ENCODE data around the gene PRKAB1. TPM values are rescaled to one million over a fixed set of nuclear protein-coding genes. Genes with fewer than 3 reads are reported as not detected.

PRKAB1 gene
- total and polyA plus RNA-seq, 7 donors, result 18.5 to 52.5 (median 31.4) TPM

DNA sequence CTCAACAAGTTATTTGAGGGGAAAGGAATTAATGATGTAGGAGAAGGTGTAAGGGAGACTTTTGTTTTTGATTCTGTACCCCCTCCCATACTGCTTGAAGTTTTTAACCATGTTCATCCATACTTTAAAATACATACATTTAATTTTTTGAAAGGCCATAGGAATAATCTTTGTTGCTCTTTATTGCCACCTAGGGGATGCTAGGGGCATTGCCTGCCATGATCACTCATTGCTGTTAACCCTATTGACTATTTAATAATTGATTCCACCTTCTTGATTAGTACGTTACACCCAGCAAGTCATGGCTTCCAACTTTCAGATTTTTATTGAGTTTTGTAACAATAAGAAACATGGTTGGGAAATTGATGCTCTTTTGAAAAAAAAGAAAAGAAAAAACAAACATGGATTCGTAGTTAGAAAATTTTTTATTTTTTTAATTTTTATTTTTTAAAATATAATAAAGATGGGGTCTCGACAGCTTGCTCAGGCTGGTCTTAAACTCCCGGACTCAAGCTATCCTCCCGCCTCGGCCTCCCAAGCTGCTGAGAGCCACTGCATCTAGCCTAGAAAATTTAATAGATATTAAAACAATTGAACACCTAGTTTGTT is 8.5 kb upstream of the PRKAB1 start:
- 51 to 54% methylated on average over 6 of the region's 6 CpGs for WGBS, 2 donors
- peaks cover 0 to 2% (median under 1%) of the 10 kb centered on the region in 4 donors for H3K9me3 ChIP-seq
- H3K4me3 ChIP-seq, result no peak overlapping the region
- intact Hi-C loops (cut with DNase I), result no loop called here
- no peaks in the 10 kb centered on the region for H3K36me3 ChIP-seq
- H3K27ac ChIP-seq, result no peak overlapping the region
- no peak for DNase-seq
- H3K27me3 ChIP-seq, result no peaks in the 10 kb centered on the region
- H3K4me1 ChIP-seq, result no peaks in the 10 kb centered on the region
- TF ChIP-seq EP300 (IDR thresholded peaks at IDR 0.05) (no peak), POLR2A (IDR thresholded peaks at IDR 0.05) (no peak), POLR2AphosphoS5 (IDR thresholded peaks at IDR 0.05) (no peak)
- TF ChIP-seq, protein P1, sequence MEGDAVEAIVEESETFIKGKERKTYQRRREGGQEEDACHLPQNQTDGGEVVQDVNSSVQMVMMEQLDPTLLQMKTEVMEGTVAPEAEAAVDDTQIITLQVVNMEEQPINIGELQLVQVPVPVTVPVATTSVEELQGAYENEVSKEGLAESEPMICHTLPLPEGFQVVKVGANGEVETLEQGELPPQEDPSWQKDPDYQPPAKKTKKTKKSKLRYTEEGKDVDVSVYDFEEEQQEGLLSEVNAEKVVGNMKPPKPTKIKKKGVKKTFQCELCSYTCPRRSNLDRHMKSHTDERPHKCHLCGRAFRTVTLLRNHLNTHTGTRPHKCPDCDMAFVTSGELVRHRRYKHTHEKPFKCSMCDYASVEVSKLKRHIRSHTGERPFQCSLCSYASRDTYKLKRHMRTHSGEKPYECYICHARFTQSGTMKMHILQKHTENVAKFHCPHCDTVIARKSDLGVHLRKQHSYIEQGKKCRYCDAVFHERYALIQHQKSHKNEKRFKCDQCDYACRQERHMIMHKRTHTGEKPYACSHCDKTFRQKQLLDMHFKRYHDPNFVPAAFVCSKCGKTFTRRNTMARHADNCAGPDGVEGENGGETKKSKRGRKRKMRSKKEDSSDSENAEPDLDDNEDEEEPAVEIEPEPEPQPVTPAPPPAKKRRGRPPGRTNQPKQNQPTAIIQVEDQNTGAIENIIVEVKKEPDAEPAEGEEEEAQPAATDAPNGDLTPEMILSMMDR (IDR thresholded peaks at IDR 0.05), result peak; percentile 27 to 92 (median 54)

DNA sequence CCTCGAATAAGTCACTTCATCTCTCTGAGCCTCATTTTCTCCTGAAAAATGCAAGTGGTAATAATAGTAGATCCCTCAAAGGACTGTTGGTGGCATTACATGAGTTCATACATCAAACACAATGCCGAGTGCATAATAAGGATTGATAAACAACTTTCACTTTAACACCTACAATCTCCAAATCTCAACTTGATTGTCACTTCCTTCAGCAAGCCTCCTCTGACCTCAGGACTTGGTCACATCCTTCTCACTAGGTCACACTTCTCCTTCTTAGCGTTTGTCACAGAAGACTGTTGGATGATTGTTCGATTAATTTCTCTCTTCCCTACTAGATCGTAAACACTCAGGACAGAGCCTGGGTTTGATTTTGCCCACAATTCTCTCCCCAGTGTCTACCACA is 7.9 kb upstream of the PRKAB1 start:
- no peaks in the 10 kb centered on the region for H3K9me3 ChIP-seq
- H3K36me3 ChIP-seq, result no peaks in the 10 kb centered on the region
- no peak for DNase-seq
- intact Hi-C loops (cut with DNase I), result no loop called here
- WGBS, 2 donors, result 77 to 80% methylated on average over 5 of the region's 5 CpGs
- no peaks in the 10 kb centered on the region for H3K27me3 ChIP-seq
- no peak overlapping the region for H3K27ac ChIP-seq
- TF ChIP-seq, protein P1 (IDR thresholded peaks at IDR 0.05), result no peak
- TF ChIP-seq POLR2AphosphoS5 (IDR thresholded peaks at IDR 0.05), result no peak
- no peak for TF ChIP-seq EP300 (IDR thresholded peaks at IDR 0.05)
- no peak for TF ChIP-seq POLR2A (IDR thresholded peaks at IDR 0.05)
- H3K4me3 ChIP-seq, result no peak overlapping the region
- no peaks in the 10 kb centered on the region for H3K4me1 ChIP-seq

DNA sequence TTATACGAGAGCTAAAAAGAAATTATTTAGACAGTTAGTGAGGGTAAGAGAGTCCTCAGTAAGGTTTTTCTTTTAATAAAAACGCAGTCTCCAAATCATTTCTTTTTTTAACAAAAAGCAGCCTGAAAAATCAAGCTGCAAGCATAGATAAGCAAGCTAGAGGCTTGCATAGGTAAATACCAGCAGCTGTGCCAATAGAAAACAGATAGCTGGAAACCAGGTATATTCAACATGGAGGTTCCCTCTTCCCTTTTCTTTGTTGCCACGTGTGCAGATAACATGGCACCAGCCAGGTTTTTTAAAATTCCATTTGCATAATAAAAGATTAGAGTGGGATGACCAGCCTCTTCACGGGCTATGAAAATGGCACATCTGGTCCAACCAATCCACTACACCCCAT is 6.1 kb upstream of the PRKAB1 start:
- TF ChIP-seq POLR2A (IDR thresholded peaks at IDR 0.05), result no peak
- TF ChIP-seq POLR2AphosphoS5 (IDR thresholded peaks at IDR 0.05), result no peak
- 75 to 80% methylated on average over 4 of the region's 4 CpGs for WGBS, 2 donors
- Histone ChIP-seq H3K9me3 (no peaks in the 10 kb centered on the region), H3K27ac (no peak overlapping the region), H3K36me3 (no peaks in the 10 kb centered on the region), H3K4me3 (no peak overlapping the region), H3K27me3 (no peaks in the 10 kb centered on the region), H3K4me1 (peaks cover 0 to 4% (median 2%) of the 10 kb centered on the region in 4 donors)
- intact Hi-C loops (cut with DNase I), result no loop called here
- DNase-seq, result no peak

DNA sequence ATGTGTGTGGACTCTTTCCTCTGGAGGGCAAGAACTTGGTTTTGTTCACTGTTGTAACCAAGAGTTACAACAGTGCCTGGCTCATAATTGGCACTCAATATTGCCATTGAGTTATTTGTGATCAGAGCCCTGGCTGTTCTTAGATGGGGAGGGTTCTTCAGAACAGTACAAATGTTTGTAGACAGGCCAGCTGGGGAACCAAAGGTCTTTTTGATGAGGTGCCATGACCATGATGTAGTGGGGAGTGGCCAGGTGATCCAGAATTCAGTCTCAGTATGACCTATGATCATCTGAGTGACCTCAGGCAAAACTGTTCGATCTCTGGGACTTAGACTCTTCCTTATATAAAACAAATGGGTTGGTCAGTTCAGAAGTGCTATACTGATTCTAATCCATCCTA is 3.3 kb upstream of the PRKAB1 start:
- Histone ChIP-seq H3K27me3 (no peaks in the 10 kb centered on the region), H3K9me3 (no peaks in the 10 kb centered on the region), H3K36me3 (no peaks in the 10 kb centered on the region), H3K27ac (no peak overlapping the region), H3K4me3 (no peak overlapping the region), H3K4me1 (peaks cover 0 to 20% (median 17%) of the 10 kb centered on the region in 4 donors)
- WGBS, 2 donors, result 73 to 89% methylated on average over 1 of the region's 1 CpG
- intact Hi-C loops (cut with DNase I), result loop anchor here (5.0 kb wide), 1 partner anchor 1287 kb away; the partner anchor contains the start of gene SUDS3
- no peak for DNase-seq
- TF ChIP-seq, protein P1 (IDR thresholded peaks at IDR 0.05), result no peak
- no peak for TF ChIP-seq POLR2AphosphoS5 (IDR thresholded peaks at IDR 0.05)
- no peak for TF ChIP-seq POLR2A (IDR thresholded peaks at IDR 0.05)

DNA sequence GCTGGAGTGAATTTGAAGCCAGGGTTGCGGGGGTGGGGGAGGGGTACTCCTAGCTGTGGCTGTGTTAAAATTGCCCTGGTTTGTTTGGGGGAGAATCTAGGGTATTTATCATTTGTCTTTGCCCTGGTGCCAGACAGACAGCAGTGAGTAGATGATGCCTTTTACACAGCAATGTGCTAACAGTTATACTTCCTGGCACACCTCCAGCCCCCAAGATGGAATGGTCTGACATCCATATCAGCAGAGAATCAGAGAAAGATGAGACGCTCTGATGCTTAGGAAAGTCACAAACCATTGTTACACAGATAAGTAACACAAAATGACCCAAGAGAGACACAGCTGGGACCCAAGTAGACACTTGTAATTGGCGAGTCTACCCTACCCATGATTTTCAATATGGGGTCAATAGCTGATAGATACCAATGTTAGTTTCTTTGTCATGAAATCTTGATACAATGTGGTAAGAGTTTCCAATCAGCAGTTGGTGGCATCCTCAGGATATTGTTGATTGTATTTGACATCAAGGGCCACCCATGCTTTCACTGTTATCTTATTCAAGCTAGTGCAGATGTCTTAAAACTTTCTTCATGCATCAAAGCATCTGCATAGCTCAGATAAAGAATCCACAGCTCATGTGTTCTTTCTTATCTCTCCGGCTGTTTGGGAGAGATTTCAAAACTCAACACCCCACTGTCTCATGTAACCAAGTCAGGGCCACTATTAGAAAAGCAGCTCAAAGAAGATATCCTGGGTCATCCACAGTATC is 2.6 kb upstream of the PRKAB1 start:
- Histone ChIP-seq H3K4me3 (no peak overlapping the region), H3K9me3 (no peaks in the 10 kb centered on the region), H3K4me1 (peaks cover 0 to 22% (median 20%) of the 10 kb centered on the region in 4 donors), H3K27me3 (no peaks in the 10 kb centered on the region), H3K36me3 (no peaks in the 10 kb centered on the region), H3K27ac (no peak overlapping the region)
- TF ChIP-seq POLR2A (IDR thresholded peaks at IDR 0.05) (no peak), POLR2AphosphoS5 (IDR thresholded peaks at IDR 0.05) (no peak), EP300 (IDR thresholded peaks at IDR 0.05) (no peak)
- TF ChIP-seq, protein P1 (IDR thresholded peaks at IDR 0.05), result no peak
- intact Hi-C loops (cut with DNase I), result loop anchor here (5.0 kb wide), 1 partner anchor 1288 kb away; the partner anchor contains the start of gene SUDS3
- no peak for DNase-seq
- 91 to 93% methylated on average over 4 of the region's 4 CpGs for WGBS, 2 donors

Measured in sigmoid colon (tissue), 7 donors.